GM12872 (cell line): ENCODE data around the gene DCAF8.

Experiments used
- CTCF ChIP-seq: IDR thresholded peaks from 3 replicates; pipeline ENCODE4 v1.5.1; 2011; ENCODE audit warnings: low read depth, mild to moderate bottlenecking, low read length, moderate library complexity; ENCODE audit not compliant: insufficient read depth

Gene DCAF8

DNA sequence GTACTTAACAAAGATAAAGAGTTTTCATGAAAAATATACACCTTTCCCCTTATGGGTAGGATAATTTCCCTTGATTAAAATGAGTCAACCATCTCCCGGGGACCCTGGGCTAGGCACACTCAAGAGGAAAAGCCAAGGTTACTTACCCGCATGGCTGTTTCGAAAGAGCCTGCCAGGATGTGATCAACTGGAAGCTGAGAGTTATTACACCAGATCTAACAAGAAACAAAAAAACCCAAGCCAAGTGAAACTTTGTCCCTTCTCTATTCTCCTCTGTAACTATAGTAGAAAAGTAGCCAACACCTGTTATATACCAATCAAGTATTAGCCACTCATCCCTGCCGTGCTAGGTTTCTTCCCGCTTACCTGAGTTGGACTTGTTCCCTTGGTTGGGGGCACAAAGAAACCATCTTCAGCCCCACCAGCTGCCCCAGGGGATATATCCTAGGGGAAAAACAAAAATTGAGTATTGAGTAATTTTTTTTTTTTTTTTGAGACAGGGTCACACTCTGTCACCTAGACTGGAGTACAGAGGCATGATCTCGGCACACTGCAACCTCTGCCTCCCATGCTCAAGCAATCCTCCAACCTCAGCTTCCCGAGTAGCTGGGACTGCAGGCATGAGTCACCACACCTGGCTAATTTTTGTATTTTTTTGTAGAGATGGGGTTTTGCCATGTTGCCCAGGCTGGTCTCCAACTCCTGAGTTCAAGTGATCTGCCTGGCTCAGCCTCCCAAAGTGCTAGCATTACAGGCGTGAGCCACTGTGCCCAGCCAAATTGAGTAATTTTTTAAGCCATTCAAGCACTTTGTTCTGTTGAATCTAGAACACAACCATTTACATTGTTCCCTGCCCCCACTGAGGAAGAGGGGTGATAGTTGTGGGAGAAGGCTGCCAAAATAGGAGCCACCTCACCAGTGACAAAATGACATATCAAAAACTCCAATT is 30.9 kb upstream of the DCAF8 start:
- TF ChIP-seq CTCF: no peak

DNA sequence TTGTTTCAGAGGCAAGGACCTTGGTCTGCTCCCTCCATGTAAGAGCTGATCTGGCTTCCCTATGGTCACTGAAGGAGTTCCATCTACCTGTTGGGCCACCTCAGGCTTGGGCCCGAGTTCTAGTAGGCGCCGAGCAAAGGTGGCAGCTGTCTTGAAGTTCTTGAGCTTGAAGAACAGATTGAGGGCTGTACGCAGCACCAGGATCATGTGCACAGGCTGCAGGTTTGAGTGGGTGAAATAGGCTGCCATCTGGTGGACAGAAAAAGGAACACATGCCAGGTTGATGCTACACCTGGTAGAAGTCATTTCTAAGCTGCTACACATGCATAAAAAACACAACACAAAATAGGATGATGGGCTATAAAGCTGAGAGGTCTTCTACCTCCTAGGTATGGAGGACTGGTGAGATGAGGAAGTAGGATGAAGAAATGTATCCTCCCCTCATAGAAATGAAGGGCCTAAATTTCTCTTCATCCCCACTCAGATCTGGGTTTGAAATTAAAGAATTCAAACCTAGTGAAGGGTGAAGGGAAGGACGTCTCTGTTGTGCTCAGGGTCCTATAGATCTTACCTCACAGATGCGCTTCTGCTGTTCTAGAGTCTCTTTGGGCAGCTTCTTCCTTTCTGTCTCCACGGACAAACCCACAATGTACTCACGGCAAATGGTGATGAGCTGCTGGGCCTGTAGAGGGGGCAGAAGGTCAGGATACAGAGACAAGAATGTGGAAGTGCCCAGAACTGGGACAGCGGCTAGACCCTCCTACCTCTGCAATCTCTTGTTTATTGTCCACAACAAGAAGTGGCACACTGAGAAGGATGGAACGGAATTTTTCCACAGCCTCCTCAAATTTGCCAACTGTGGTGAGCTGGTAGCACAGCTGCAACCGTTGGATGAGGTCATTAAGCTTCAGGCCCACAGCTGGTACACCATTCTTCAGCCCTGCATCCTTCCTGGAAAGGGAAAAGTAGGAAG is 29.2 kb upstream of the DCAF8 start:
- peak; percentile 86 for TF ChIP-seq CTCF

GRCh38 chr1:160285506-160285905 is 23.2 kb upstream of the DCAF8 start:
- TF ChIP-seq CTCF: no peak

DNA sequence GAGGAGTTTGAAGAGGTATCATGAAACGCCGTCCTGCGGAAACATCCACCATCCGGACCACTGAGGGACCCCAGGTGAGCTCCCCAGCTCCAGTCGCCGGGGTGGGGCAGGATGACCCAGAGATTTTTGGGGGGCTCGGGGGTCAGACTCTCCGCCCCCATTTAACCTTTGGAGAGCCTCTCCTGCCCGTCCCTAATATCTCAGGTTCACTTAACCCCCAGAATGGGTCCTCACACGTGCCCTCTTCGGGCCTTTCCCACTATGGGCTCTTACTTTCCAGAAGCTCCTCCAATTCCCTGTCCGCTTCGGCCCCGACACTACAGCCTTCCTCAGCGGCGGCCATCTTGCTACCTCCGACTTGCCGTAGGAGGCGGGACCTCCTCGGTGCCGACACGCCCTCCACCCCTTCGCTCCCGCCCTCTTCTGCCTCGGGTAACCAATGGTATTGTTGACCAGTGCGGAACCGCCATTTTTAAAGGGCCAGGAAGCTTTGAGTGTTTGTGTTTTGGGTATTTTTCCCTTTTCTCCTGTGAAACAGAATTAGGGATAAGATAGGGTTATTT is 22.5 kb upstream of the DCAF8 start, which contains the start of gene PEX19:
Gene PEX19 (minus strand): TSS at position 352 of the 563 bp plus-strand sequence. CDS start 9 bp downstream, at position 343.
- TF ChIP-seq CTCF: no peak

DNA sequence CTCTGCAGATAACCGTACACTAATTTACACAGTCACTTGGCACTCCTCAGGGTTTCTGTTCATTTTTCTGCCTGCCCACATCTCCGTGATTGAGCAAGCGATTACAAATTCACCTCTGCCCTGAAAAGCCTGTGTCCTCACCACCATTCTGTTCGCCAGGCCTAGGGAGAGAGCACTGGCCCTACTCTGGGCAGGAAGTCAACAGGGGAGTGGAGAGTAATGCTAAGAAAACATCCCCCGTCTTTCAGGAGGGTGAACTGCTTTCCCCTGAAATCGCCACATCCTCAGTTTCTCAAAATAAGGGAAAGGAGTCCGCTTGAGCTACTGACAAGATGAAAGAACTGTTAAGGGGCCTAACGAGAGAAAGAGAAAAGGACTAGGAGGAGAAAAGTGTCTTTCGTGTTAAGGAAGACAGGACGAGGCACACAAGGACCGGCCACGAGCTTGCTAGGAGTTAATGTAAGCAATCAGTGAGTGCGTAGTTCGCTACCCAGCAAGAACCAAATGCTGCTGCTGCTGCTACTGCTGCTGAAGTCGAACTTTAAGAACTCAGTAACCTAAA is 22.0 kb upstream of the DCAF8 start:
- TF ChIP-seq CTCF: no peak

GRCh38 chr1:160282807-160283206 is 20.5 kb upstream of the DCAF8 start:
- 0 out of 3 replicates have a peak, but pooled peaks have one; percentile 6 for TF ChIP-seq CTCF
